IPS-NIHi7 (cell line): ENCODE data around the gene TTLL9.

Experiments
- DNase-seq: peaks from one replicate; pipeline ENCODE4 v3.0.0; 2012; ENCODE audit warnings: mixed read lengths; ENCODE audit errors: extremely low spot score

The TTLL9 gene

DNA sequence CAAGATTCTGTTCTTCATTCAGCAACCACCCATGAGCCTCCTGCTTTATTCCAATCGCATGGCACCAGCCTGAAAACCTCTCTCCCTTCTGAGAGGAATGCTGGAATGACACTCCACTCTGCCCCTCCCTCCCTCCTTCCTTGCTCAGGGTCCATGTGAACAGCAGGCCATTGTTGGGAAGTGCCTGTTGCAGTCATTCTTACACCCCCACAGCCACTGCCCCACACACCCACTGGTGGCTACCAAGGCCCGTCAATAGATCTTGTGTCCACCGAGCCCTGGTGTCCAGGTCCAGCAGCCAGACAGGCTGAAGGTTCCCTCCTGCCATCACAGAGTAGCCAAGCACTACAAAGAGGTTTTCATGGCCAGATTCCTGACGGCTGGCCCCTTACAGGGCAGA lies 74.9 kb downstream of the TTLL9 start:
- DNase-seq, result no peak

DNA sequence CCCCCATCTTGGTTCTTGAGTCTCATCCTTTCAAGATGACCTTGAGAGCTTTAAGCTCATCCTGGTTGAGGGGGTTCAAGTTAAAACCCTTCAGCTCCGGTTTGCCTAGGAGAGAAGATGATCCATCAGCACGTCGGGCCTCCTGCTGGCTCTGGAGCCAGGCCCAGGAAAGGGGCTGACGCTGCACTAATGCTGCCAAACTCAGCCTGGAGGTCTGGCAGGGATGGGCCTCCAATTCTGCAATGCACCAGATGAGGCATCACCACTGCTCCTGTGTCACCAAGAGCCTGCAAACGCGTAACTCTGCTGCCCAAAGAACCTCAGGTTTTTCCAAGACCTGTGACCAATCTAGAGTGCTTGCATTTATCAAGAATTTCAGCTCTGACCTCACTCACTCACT lies 75.4 kb downstream of the TTLL9 start:
- DNase-seq, result no peak

DNA sequence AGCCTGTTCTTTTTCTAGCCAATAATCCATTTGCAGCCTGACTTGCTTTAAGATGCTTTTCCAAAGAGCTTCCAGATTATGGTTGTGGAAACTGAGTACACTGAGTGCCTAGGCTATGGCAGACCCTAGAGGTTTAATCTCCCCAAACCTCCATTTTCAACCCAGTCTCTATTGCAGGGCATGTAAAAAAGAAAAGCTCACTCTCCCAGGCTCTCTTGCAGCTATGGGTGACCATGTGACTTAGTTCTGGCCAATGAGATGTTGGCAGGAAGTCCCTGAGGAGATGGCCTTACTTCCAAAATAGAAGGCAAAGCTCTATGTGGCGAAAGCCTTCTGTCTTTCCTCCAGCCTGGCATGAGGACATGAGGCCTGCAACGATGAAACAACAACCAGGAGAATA lies 77.6 kb downstream of the TTLL9 start:
- no peak for DNase-seq

DNA sequence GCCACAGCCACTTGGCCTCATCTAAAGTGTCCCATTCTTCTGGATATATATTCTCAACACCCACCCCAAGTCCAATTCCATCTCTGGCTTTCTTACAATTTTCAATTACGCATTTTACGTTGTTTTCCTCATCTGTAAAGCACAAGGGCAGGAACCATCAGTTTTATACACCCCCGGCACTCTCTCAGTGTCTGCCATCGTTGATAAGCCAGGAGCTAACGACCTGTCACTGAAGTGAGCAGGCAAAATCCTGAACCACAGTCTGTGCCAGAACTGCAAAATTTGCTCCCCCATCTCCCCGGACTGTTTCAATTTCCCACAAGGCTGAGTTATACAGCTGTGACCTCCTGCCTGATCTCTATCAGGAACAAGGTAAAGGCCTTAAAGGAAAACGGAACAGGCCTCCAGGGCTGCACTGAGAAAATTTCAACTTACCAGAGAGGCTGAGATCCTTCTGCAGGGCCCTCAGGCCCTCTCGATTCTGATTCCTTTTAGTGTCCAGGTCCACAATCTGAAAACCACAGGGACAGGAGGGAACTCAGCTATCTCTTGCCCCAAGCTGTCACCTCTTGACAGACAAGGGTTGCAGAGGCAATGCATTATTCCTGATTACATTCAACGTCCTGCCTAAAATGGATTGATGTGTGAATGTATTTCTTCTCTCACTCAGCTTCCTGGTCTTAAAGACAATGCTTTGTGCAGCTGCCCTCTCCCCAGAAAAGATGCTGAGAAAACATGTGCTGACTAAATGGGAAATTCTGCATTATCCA lies 79.6 kb downstream of the TTLL9 start:
- DNase-seq, result no peak

GRCh38 chr20:31951203-31951529 lies 80.7 kb downstream of the TTLL9 start:
- DNase-seq, result no peak

DNA sequence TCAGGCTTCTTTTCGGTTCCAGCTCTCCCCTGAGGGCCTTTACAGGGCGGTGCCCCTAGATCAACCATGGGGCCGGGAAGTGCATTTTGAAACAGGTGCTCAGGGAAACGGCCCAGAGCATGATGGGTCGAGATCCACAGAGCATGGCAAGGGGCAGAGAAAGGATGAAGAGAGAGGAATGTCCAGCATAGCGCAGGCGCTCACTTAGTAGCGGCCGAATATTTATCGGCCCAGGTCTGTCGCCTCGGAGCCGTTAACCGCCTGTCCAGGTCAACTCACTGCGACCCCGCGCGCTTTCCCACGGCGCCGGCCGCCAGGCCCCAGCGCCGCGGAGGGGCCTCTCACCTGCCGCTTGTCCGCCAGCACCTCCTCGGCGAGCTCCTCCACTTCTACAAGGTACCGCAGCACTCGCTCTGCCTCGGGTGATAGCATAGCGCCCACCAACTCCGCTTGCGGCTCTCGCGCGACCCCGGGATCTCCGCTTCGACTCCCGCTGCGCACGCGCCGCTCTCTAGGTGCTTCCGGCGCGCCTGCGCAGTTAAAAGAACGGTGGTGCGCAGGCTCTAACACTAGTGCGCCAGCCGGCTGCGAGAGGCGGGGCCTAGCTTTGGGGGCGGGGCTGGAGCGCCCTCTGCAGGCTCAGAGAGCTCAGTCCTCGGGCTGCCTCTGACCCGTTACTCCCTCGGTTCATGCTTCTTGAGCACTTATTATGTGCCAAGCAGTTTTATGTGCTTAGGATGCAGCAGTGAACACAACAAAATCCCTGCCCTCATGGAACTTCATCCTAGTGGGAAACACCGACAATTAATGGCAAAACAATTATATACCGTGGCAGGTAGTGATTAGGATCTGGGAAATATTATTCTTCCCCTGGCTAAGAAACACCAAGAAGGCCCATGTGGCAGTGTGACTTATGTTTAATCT lies 81.4 kb downstream of the TTLL9 start, which contains the start of gene PDRG1:
PDRG1 (minus strand) TSS at position 517 of the 924 bp plus-strand sequence; CDS start at position 432, 85 bp downstream.
- peak; percentile 97 for DNase-seq

- no peak for DNase-seq
These were observed 83.2 kb downstream of the TTLL9 start for GRCh38 chr20:31953556-31954148.

DNA sequence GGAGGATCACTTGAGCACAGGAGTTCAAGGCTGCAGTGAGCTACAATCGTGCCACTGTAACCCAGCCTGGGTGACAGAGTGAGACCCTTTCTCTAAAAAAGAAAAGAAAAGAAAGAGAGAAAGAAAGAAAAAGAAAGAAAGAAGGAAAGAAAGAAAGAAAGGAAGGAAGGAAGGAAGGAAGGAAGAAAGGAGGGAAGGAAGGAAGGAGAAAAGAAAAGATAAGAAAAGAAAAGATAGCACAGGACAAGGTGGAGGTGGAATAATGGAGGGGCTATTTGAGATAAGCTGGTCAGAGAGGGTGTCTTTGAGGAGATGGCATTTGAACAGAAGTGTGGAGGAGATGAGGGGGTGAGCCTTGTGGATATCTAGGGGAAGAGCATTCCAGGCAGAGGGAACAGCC lies 84.1 kb downstream of the TTLL9 start:
- no peak for DNase-seq

DNA sequence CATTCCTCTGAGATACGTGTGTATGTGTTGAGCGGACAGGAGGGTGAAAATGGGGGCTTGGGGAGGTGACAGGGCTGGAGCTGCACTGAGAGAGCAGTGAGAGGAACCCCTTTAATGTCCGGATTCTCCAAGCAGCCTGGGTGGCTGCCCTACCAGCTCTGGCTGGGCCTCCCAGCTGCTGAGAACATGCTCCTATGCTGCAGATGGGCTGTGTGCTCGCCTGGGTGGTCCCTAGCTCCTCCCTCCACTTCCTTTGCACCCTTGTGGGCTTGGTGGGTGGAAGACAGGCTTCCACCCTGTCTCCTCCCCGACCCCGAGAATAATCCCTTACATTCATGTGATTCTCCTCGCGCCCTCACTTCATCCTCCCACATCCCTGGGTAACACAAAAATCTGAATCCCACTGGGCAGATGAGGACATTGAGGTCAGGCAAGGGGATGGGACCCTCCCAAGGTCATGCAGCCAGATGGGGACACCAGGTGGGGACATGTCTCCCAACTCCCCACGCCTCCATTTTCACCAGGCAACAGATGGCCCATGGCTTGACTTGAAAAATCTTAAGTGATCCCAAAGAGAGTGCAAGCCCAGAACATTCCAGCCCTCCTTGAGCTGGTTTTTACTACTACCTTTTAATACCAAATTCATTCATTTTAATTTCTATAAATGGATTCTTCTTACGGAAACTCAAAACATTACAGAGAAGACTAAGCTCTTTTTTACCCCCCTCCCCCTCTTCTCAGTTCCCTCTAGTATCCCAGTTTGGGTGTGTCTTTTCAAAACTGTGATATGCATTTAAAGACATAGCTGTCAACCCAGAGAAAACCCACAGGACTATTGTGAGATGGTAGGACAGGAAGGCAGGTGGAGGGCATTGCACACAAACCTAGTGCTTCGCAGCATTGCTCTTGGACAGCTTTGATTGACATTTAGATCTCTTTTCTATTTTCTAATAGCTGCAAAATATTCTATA lies 86.4 kb downstream of the TTLL9 start:
- no peak for DNase-seq

DNA sequence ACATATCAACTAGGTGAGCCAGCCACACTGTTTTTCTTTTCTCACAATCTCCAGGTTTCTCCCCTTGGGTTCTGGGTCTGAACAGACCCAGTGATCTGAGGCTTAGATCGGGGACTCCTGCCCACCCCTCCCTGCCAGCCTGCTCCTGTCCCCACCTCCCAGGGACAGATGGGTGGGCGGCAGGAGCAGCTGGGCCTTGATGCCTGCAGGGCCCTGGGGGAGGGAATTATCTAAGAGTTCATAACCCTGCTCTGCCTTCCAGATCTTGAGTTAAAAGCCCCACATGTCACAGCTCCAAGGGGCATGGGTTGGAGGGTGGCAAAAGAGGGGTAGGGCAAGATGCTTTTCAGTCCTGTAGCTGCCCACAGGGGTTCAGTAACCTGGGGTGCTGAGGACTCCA lies 92.3 kb downstream of the TTLL9 start:
- no peak for DNase-seq

DNA sequence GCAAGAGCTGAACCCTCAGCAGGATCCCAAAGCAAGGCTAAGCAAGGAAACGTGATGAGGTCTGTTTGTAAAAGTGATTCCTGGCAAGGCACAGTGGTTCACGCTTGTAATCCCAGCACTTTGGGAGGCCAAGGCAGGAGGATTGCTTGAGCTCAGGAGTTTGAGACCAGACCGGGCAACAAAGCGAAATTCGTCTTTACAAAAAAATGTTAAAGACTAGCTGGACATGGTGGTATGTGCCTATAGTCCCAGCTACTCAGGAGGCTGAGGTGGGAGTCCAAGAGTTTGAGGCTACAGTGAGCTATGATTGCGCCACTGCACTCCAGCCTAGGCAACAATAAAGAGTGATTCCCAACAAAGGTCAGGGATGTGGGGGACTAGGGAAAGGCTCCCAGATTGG lies 93.5 kb downstream of the TTLL9 start:
- no peak for DNase-seq

- no peak for DNase-seq
These were observed 96.7 kb downstream of the TTLL9 start for GRCh38 chr20:31966991-31967655.

DNA sequence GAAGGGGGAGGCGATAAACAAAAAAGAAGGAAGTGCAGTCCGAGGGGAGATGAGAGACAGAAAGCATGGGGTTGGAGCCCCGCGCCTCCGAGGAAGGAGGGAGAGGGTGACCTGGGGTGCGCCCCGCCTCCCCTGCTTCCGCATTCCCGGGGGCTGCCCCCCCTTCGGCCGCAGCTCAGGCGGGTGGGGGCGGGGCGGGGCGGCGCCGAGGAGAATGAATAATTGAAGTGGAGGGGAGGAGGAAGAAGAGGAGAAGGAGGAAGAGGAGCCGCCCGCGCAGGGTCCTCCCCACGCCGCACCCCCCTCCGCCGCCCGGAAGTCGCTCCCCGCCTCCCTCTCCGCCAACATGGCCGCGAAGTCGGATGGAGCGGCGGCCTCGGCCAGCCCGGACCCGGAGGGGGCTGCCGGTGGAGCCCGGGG lies 97.4 kb downstream of the TTLL9 start, which contains the start of gene XKR7:
XKR7 (plus strand) TSS at position 322 of the 420 bp plus-strand sequence; CDS start at position 347, 25 bp downstream.
- DNase-seq, result peak; percentile 72

- DNase-seq, result peak; percentile 97
These were observed 98.1 kb downstream of the TTLL9 start for GRCh38 chr20:31968291-31969126.

- no peak for DNase-seq
These were observed 99.6 kb downstream of the TTLL9 start for GRCh38 chr20:31969991-31970390.

DNA sequence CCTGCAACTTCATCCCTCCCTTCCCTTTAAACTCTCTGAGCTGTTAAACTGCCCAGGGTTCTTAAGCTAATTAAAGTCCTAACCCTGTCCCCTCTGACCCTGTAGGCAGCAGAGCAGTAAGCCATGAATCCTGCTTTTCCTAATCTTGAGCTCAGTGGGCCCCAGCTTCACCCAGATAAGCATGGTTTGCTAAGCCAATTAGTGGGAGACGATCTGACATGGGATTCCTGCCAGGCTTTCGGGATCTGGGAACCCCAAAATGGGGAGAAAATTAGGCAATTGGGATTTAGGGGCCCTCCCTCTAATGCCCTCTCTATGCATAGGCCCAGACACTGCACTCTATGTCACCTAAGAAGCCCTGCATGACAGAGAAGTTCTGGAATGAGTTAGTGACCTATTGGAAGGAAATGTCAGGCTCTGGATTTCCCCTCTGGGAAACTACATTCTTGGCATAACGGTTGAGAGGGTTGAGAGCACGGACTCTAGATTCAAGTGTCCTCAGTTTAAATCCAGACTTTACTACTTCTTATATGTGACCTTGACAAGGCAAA lies 102.1 kb downstream of the TTLL9 start:
- no peak for DNase-seq

DNA sequence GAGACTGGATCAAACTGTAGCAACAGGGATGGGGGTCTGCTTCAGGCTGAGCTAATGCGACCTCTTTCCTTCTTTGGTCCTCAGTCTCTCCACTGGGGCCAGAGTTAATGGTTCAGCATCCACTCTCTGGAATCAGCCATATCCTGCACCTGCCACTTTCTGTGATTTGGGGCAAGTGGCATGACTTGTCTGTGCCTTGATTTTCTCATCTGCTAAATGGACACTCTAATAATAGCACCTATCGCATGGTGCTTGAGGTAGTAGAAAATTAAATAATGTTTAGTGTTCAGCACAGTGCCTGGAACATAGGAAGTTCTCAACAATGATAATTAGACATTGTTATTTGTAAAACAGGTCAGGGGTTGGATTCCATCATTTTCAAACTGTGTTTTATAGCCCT lies 103.9 kb downstream of the TTLL9 start:
- no peak for DNase-seq

DNA sequence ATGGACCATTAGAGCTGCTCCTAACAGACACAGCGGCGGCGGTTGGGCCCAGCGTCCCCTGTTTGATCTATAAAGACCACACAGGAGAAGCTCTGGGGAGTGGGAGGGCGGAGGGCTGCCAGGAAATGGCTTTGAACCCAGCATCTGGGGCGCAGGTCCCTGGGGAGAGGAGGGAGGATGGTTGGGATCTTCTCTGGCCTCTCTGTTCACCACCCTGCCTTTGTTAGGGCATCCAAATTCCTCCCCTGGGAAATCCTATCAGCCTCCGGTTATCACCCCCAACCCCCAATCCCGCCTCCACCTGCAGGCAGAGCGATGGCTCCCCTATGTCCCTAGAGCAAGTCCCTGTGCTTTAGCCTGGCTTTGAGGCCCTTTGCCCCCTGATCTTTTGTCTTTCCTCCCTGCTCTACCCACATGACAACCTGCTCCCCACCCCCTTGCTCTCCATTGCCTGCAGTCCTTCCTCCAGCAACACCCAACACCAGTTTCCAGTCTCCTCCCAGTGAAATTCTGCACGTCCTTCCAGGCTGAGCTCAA lies 104.6 kb downstream of the TTLL9 start:
- DNase-seq, result peak; percentile 65

DNA sequence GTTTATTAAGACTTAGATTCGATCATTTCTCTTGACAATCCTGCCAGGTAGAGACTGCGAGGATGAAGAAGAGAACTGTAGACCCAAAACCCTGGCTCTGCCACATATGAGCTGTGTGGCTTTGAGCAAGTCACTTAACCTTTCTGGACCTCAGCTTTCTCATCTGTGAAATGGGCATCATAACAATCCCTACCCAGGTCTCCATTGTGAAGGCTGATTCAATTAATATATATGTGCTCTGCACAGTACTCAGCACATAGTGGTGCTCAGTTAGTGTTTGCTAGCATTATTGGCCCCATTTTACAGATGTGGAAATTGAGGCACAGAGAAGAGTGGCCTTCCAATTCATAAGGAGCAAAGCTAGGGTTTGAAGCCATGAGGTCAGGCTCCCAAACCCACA lies 105.4 kb downstream of the TTLL9 start:
- DNase-seq, result no peak
